Ishikawa (cell line): ENCODE measurements around the gene MAST1.

Experiments used
- CEBPB ChIP-seq: IDR thresholded peaks from 2 replicates; pipeline ENCODE4 v1.6.1; 2012
- CREB1 ChIP-seq: IDR thresholded peaks from 2 replicates; pipeline ENCODE4 v1.6.1; 2012; ENCODE audit warnings: low read depth
- EGR1 ChIP-seq: IDR thresholded peaks from 2 replicates; pipeline ENCODE4 v1.6.1; 2012
- EP300 ChIP-seq: IDR thresholded peaks from 2 replicates; pipeline ENCODE4 v1.6.1; 2012; ENCODE audit warnings: borderline replicate concordance
- MAX ChIP-seq: IDR thresholded peaks from 2 replicates; pipeline ENCODE4 v1.6.1; 2012
- RAD21 ChIP-seq: IDR thresholded peaks from 2 replicates; pipeline ENCODE4 v1.6.1; 2012; ENCODE audit warnings: low read depth
- TF ChIP-seq, protein P1 (sequence below): IDR thresholded peaks from 2 replicates; pipeline ENCODE4 v1.6.1; 2012; ENCODE audit warnings: low read depth, mild to moderate bottlenecking

DNA sequence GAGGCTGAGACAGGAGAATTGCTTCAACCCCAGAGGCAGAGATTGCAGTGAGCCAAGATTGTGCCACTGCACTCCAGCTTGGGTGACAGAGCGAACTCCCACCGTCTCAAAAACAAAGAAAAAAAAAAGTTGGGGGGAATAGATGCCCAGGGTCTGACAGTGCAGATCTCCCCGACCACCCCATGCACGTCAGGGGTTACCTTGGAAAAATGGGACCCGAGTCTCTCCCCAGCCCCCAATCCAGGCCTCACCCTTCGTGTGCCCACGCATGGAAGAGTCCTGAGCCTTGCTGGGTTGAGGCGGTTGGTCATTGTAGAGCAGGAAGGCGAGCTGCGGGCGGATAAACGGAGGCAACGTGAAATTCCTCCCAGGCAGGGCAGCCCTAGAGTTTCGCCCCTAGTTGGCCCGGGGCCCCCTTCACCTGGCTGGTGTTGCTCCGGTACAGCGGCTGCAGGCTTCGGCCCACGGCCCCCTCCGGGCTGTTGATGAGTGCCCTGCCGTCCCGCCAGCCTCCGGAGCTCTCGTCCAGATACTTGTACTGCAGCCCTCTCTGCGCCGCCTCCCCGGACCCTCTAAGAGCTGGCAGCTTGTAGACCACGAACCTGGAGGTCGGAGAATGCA lies 42.3 kb downstream of the MAST1 start:
- no peak for TF ChIP-seq CREB1
- no peak for TF ChIP-seq EGR1
- TF ChIP-seq CEBPB: no peak
- TF ChIP-seq EP300: no peak
- no peak for TF ChIP-seq RAD21
- TF ChIP-seq, protein P1, sequence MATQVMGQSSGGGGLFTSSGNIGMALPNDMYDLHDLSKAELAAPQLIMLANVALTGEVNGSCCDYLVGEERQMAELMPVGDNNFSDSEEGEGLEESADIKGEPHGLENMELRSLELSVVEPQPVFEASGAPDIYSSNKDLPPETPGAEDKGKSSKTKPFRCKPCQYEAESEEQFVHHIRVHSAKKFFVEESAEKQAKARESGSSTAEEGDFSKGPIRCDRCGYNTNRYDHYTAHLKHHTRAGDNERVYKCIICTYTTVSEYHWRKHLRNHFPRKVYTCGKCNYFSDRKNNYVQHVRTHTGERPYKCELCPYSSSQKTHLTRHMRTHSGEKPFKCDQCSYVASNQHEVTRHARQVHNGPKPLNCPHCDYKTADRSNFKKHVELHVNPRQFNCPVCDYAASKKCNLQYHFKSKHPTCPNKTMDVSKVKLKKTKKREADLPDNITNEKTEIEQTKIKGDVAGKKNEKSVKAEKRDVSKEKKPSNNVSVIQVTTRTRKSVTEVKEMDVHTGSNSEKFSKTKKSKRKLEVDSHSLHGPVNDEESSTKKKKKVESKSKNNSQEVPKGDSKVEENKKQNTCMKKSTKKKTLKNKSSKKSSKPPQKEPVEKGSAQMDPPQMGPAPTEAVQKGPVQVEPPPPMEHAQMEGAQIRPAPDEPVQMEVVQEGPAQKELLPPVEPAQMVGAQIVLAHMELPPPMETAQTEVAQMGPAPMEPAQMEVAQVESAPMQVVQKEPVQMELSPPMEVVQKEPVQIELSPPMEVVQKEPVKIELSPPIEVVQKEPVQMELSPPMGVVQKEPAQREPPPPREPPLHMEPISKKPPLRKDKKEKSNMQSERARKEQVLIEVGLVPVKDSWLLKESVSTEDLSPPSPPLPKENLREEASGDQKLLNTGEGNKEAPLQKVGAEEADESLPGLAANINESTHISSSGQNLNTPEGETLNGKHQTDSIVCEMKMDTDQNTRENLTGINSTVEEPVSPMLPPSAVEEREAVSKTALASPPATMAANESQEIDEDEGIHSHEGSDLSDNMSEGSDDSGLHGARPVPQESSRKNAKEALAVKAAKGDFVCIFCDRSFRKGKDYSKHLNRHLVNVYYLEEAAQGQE: no peak
- TF ChIP-seq MAX: no peak
